Measurements from ENCODE around the gene PDE3A. TPM values are rescaled to one million over a fixed set of nuclear protein-coding genes. Genes with fewer than 3 reads are reported as not detected.

The PDE3A gene
- total and polyA plus RNA-seq, 7 donors, result 0.53 to 4.1 (median 2.1) TPM

DNA sequence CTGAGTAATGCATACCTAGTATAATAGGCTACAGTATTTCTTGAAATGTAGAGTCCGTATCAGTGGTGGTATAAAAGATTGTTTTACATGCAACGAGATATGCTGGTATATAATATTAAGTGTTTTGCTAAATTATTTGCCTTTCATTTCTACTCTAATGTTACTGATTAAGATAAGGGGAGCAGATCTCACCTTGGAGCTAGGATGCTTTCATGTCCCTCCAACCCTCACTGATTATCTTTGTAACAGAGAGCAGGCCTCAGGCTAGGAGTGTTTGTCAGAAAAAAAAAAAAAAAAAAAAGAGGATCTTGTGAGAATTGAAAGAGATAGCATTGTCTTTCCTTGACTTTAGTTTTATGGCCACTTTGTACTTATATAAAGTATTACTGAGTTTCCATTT is 92.6 kb downstream of the PDE3A start:
- peaks cover 4% of the 10 kb centered on the region for H3K4me1 ChIP-seq
- WGBS, 3 donors, result 71 to 95% (median 95%) methylated on average over 2 of the region's 2 CpGs
- intact Hi-C loops (cut with DNase I), result loop anchor here in 1 of 2 donors (10.0 kb wide), 1 partner anchor 84 kb away; no protein-coding TSS in a partner anchor
- ATAC-seq (no peak), DNase-seq (no peak)
- no peaks in the 10 kb centered on the region for H3K9me3 ChIP-seq
- no peak overlapping the region for H3K4me3 ChIP-seq
- no peaks in the 10 kb centered on the region for H3K36me3 ChIP-seq (ENCODE audit: insufficient read depth in 1 of 2, low read depth in 1 of 2)
- H3K27ac ChIP-seq, result no peak overlapping the region
- TF ChIP-seq, protein P1, sequence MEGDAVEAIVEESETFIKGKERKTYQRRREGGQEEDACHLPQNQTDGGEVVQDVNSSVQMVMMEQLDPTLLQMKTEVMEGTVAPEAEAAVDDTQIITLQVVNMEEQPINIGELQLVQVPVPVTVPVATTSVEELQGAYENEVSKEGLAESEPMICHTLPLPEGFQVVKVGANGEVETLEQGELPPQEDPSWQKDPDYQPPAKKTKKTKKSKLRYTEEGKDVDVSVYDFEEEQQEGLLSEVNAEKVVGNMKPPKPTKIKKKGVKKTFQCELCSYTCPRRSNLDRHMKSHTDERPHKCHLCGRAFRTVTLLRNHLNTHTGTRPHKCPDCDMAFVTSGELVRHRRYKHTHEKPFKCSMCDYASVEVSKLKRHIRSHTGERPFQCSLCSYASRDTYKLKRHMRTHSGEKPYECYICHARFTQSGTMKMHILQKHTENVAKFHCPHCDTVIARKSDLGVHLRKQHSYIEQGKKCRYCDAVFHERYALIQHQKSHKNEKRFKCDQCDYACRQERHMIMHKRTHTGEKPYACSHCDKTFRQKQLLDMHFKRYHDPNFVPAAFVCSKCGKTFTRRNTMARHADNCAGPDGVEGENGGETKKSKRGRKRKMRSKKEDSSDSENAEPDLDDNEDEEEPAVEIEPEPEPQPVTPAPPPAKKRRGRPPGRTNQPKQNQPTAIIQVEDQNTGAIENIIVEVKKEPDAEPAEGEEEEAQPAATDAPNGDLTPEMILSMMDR (IDR thresholded peaks at IDR 0.05), result no peak
- H3K27me3 ChIP-seq (ENCODE audit: insufficient read depth in 3 of 3, low read length in 2 of 3), result no peaks in the 10 kb centered on the region

DNA sequence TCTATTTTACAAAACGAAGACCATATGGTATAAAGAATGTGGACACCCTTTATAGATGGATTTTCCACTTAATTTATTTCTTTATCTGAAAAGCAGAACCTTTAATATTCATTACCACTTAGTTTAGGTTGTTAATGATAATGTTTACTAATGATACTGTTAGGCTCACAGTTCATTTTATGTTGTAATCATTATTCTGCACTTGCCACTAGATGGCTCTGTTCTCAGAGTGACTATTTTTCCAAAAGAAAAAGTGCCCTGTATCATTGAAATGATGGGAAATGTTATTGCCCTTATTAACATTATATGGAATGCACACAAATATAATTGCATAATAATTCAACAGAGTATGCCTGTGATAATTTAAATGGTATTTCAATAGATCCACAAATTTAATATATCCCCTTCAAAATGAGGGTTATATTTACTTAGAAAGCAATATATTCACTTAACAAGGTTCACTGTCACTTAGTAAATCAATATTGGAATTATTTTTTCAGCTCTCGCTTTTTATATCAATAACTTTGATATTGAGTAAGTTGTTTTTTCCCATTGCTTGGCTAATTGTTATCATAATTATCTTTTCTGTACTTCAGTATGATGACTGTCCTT is 95.7 kb downstream of the PDE3A start:
- no peaks in the 10 kb centered on the region for H3K36me3 ChIP-seq (ENCODE audit: insufficient read depth in 1 of 2, low read depth in 1 of 2)
- TF ChIP-seq, protein P1 (IDR thresholded peaks at IDR 0.05), result peak; percentile 54
- no peaks in the 10 kb centered on the region for H3K9me3 ChIP-seq
- H3K27ac ChIP-seq, result no peak overlapping the region
- peaks cover 6% of the 10 kb centered on the region for H3K4me1 ChIP-seq
- no peaks in the 10 kb centered on the region for H3K27me3 ChIP-seq (ENCODE audit: insufficient read depth in 3 of 3, low read length in 2 of 3)
- no peak for ATAC-seq
- no peak for DNase-seq
- 68 to 80% (median 76%) methylated on average over 2 of the region's 2 CpGs for WGBS, 3 donors
- no peak overlapping the region for H3K4me3 ChIP-seq
- intact Hi-C loops (cut with DNase I), result loop anchor here in 1 of 2 donors (10.0 kb wide), 1 partner anchor 81 kb away; no protein-coding TSS in a partner anchor

DNA sequence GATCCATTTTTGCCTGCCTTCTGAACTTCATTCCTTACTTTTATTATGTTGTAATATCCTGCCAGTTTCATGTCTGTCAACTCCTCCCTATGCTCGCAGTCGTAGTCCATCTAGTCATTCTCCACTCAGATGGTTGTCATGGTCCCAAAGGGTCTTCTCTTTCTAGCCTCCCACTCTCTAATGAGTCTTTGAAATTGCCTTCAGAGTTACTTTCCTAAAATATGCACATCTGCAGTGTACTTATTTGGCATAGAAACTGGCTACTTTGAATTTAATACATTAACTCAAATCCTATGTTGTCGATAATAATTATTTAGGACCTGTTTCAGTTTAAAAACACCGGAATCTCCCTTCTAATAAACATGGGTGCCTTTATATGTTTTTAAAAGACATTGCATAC is 101.0 kb downstream of the PDE3A start:
- Histone ChIP-seq H3K27ac (no peak overlapping the region), H3K4me1 (peaks cover 6% of the 10 kb centered on the region), H3K4me3 (no peak overlapping the region), H3K27me3 (ENCODE audit: insufficient read depth in 3 of 3, low read length in 2 of 3) (no peaks in the 10 kb centered on the region), H3K36me3 (ENCODE audit: insufficient read depth in 1 of 2, low read depth in 1 of 2) (no peaks in the 10 kb centered on the region), H3K9me3 (no peaks in the 10 kb centered on the region)
- DNase-seq (no peak), ATAC-seq (no peak)
- TF ChIP-seq, protein P1 (IDR thresholded peaks at IDR 0.05), result no peak
- WGBS, 3 donors, result 77 to 85% (median 77%) methylated on average over 4 of the region's 4 CpGs
- intact Hi-C loops (cut with DNase I), result loop anchor here in 1 of 2 donors (10.0 kb wide), 1 partner anchor 76 kb away; no protein-coding TSS in a partner anchor

DNA sequence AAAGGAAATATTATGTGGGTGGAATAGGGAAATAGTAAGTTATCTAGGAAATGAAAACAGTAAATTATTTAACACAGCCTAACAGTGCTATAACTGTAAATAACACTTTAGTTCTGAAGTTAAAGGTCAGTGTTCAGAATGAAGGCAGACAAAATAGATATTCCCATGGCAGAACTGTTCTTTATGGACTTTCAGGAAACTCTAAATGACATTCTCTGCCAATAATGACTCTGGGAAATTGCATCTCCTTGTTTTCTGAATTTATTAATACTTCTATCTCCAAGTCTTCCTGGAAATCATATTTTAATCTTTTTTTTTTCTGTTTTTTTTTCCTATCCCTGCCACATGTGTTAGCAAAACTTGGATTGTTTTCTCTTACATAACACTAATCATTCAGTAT is 101.4 kb downstream of the PDE3A start:
- no peaks in the 10 kb centered on the region for H3K27me3 ChIP-seq (ENCODE audit: insufficient read depth in 3 of 3, low read length in 2 of 3)
- no peaks in the 10 kb centered on the region for H3K9me3 ChIP-seq
- H3K27ac ChIP-seq, result no peak overlapping the region
- no peaks in the 10 kb centered on the region for H3K36me3 ChIP-seq (ENCODE audit: insufficient read depth in 1 of 2, low read depth in 1 of 2)
- TF ChIP-seq, protein P1 (IDR thresholded peaks at IDR 0.05), result no peak
- DNase-seq (no peak), ATAC-seq (no peak)
- peaks cover 6% of the 10 kb centered on the region for H3K4me1 ChIP-seq
- intact Hi-C loops (cut with DNase I), result loop anchor here in 1 of 2 donors (10.0 kb wide), 1 partner anchor 75 kb away; no protein-coding TSS in a partner anchor
- no peak overlapping the region for H3K4me3 ChIP-seq

All from psoas muscle (tissue), 8 donors.